ENCODE results near the gene S100Z.
A peak's percentile ranks its signal among the peaks of the same experiment; 100 is the strongest.

S100Z gene

DNA sequence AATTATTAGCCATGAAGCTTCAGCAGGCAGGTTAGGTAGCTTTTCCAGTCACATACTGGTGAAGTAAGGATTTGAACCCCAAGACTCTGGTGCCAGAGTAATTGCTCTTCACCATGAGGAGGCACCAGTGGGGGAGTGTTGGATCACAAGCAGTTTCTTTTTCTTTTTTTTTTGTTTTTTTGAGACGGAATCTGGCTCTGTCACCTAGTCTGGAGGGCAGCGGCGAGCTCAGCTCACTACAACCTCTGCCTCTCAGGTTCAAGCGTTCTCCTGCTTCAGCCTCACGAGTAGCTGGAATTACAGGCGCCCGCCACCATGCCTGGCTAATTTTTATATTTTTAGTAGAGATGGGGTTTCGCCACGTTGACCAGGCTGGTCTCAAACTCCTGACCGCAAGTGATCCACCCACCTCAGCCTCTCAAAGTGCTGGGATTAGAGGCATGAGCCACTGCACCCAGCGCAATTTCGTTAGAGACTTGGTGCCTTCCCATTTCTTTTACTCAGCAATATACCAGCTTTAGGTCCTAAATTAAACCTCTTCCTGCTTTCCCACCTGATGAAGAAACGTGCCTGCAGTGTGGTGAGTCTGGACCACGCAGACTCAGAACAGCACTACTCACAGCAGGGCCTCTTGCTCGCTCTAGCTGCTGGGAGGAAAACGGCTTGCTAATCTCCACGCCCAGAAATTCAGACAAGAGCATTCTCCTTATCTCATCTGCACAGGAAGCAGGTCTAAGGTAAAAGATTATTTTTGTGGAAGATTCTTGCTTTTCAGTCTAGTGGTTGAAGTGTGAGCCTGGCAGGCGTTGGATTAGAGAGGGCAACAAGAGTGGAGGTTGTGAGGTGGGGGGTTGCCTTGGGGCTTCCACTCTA is at the start of gene S100Z:
S100Z (plus strand) TSS at position 596 of the 873 bp plus-strand sequence. CDS start 25,346 bp downstream, outside the sequence.
- TF ChIP-seq, protein P1, sequence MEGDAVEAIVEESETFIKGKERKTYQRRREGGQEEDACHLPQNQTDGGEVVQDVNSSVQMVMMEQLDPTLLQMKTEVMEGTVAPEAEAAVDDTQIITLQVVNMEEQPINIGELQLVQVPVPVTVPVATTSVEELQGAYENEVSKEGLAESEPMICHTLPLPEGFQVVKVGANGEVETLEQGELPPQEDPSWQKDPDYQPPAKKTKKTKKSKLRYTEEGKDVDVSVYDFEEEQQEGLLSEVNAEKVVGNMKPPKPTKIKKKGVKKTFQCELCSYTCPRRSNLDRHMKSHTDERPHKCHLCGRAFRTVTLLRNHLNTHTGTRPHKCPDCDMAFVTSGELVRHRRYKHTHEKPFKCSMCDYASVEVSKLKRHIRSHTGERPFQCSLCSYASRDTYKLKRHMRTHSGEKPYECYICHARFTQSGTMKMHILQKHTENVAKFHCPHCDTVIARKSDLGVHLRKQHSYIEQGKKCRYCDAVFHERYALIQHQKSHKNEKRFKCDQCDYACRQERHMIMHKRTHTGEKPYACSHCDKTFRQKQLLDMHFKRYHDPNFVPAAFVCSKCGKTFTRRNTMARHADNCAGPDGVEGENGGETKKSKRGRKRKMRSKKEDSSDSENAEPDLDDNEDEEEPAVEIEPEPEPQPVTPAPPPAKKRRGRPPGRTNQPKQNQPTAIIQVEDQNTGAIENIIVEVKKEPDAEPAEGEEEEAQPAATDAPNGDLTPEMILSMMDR (IDR thresholded peaks at IDR 0.05; ENCODE audit: insufficient read depth, low read depth, low read length, missing control alignments): no peak
- no peak within 1 kb of the TSS for H3K4me3 ChIP-seq (ENCODE audit: low read length)
- DNase-seq (ENCODE audit: low read depth): no peak

DNA sequence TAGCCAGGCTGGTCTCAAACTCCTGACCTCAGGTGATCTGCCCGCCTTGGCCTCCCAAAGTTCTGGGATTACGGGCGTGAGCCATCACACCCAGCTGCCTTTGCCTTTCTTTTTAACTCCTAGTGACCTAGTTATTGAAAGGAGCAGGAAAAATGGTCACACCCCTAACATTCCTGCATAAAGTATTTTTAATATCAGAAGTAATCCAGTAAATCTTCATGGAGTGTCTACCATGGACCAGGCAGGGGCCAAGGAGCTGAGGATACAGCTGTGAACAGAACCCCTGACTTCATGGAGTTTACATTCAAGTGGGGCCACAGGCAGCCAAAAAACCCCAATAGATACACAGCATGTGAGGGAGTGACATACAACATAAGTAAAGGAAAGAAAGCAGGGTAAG is 49.2 kb upstream of the S100Z start:
- H3K4me3 ChIP-seq (ENCODE audit: low read length): no peak overlapping the region
- TF ChIP-seq, protein P1 (IDR thresholded peaks at IDR 0.05; ENCODE audit: insufficient read depth, low read depth, low read length, missing control alignments): no peak
- no peak for DNase-seq (ENCODE audit: low read depth)

DNA sequence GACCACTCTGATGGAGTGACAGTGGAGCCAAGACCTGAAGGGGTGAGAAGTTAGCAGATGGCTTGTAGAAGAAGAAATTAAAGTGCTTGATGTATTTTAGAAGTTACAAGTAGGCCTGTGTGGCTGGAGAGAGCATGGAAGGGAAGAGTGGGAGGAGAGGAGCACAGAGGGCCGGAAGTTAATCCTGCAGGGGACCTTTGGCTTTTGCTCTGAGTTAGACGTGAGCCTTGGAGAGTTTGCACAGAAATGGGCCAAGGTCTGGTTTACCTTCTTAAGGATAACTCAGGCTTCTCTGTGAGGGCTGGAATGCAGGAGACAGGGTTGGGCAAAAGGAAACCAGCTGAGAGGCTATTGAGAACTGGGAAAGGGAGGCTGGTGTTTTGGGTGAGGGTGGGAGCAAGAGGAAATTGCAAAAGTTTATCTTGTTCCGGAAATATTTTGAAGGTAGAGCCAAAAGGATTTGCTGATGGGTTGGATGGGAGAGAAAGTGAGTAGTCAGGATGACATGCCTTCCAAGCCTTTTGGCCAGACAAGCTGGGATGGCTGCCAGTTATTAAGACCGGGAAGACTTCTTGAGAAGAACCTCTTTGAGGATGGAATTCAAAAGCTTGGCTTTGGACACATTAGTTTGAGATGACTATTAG is 48.5 kb upstream of the S100Z start:
- TF ChIP-seq, protein P1 (IDR thresholded peaks at IDR 0.05; ENCODE audit: insufficient read depth, low read depth, low read length, missing control alignments): no peak
- H3K4me3 ChIP-seq (ENCODE audit: low read length): no peak overlapping the region
- peak; percentile 88 for DNase-seq (ENCODE audit: low read depth)

DNA sequence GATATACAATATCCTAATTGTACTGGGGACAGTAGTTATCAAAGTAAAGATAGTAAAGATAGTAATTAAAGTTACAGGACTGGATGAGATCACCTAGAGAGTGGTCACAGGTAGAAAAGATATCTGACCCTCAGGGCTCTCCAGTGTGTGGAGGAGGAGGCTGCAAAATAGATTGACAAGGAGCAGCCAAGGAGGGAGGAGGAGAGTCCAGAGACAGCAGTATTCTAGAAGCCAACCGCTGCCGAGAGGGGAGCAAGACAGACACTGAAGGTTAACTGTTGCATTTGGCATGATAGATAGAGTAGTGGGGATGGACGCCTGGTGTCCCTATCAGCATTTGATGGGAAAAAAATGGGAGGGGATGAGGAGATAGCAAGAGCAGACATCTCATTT is 48.0 kb upstream of the S100Z start:
- TF ChIP-seq, protein P1 (IDR thresholded peaks at IDR 0.05; ENCODE audit: insufficient read depth, low read depth, low read length, missing control alignments): no peak
- H3K4me3 ChIP-seq (ENCODE audit: low read length): no peak overlapping the region
- no peak for DNase-seq (ENCODE audit: low read depth)

DNA sequence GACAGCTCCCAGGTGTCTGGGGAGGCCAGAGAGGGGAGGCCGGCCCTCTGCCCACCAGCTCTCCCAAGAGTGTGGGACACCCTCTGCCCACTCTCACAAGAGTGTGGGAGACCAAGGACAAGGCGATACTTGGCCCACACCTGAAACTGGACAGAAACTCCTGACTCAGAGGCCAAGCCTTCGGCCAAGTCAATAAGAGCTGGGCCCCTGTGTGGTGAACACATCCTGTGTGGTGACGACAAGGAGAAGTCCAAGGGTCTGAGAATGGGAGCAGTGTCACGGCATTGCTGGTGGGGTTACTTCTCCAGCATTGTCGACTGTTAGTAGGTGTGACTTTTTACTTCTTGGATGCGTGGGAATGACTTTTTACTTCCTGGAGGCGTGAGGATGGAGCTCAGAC is 45.5 kb upstream of the S100Z start:
- TF ChIP-seq, protein P1 (IDR thresholded peaks at IDR 0.05; ENCODE audit: insufficient read depth, low read depth, low read length, missing control alignments): no peak
- DNase-seq (ENCODE audit: low read depth): no peak
- H3K4me3 ChIP-seq (ENCODE audit: low read length): no peak overlapping the region

DNA sequence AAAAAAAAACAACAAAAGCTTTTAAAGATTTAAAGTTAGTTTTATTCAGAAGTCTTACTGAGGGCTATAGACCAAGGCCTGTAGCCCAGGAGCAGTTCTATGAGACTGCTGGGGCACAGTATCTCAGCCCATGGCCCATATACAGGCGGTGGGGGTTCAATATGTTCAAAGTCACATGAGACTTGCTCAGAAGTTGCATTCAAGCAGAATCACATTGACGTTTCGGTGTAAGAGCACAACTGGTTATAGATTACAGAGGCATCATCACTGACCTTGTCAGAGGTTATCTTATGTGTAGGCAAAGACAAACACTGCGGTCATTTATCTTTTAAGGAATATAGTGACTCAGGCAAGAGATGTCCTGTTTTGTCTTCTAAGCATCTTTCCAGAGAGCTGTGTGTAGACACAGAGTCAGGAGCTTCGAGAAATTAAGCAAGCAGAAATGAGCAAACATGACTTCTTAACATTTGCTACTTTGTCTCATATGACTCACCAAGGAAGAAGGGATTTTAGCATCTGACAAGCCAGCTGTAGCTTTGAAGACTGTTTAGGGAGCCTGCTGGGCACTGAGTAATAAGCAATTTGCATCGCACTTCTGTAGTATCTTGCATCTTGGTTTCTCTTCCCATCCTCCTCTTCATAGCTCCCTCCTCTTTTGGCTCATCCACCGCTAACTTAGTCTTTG is 43.9 kb upstream of the S100Z start:
- DNase-seq (ENCODE audit: low read depth): peak; percentile 98
- TF ChIP-seq, protein P1 (IDR thresholded peaks at IDR 0.05; ENCODE audit: insufficient read depth, low read depth, low read length, missing control alignments): no peak
- no peak overlapping the region for H3K4me3 ChIP-seq (ENCODE audit: low read length)
